K562 (cell line): Measurements from ENCODE around the gene IMPG2. TPM values are rescaled to one million over a fixed set of nuclear protein-coding genes. Genes with fewer than 3 reads are reported as not detected.

Source experiments
- ATAC-seq: fragments of 200-7000 bp; cut with Tn5 transposase; 3 replicates; pipeline ENCODE4 v1.9.1; 2020; ENCODE audit warnings: moderate library complexity
- BruUV-seq: library from RNA; stranded (reverse); fragments of 400-500 nt; replicated peaks from 2 replicates; lab custom pipeline; 2021; lab: Mats Ljungman, UMichigan
- CTCF ChIA-PET: fragments of 300-600 bp; formaldehyde crosslinking; extraction: SDS; loops from one replicate; lab custom pipeline; 2021; ENCODE audit warnings: low intra/inter-chr PET ratio; lab: Yijun Ruan, JAX
- POLR2A ChIA-PET: fragments of 300-600, 350-650 bp; sonication (Branson Sonifier 250); formaldehyde crosslinking; extraction: SDS; loops from one replicate; lab custom pipeline; 2021; ENCODE audit warnings: antibody characterized with exemption, inconsistent platforms; lab: Yijun Ruan, JAX
- DNase-seq, 4 experiments: peaks; one replicate each; pipeline versions ENCODE4 v3.0.0 to v3.0.0-alpha.2; 2011 to 2018; ENCODE audit warnings: low spot score in 3 of 4, mixed read lengths in 3 of 4; ENCODE audit errors: extremely low read depth in 1 of 4
- FAIRE-seq: peaks from 2 replicates; lab custom pipeline; 2011; peaks lifted over from hg19 to GRCh38; lab: Jason Lieb, UNC
- H2AFZ ChIP-seq: 2 replicates; pipeline ENCODE4 v1.6.0; 2011; ENCODE audit warnings: low read depth, low read length, control low read depth, inconsistent platforms
- H3K27ac ChIP-seq: fragments of 200-600 bp; 3 replicates; pipeline ENCODE4 v1.8.0; 2011; ENCODE audit warnings: low read depth, mild to moderate bottlenecking, control low read depth, inconsistent platforms, low read length, moderate library complexity, mixed read lengths; ENCODE audit errors: extremely low read depth
- H3K27me3 ChIP-seq, 2 experiments: fragments of 300-600 bp in 1 of 2; 2 replicates in 1 of 2; 3 replicates in 1 of 2; pipeline versions ENCODE4 v1.6.0 to v1.8.0; 2011; ENCODE audit warnings: inconsistent platforms in 2 of 2, low read length in 2 of 2, mild to moderate bottlenecking in 1 of 2, mixed read lengths in 1 of 2, moderate library complexity in 1 of 2; ENCODE audit not compliant: control insufficient read depth in 2 of 2, insufficient read depth in 2 of 2
- H3K36me3 ChIP-seq: fragments of 300-600 bp; 3 replicates; pipeline ENCODE4 v1.8.0; 2011; ENCODE audit warnings: mild to moderate bottlenecking, low read length, inconsistent platforms; ENCODE audit not compliant: control insufficient read depth, insufficient read depth
- H3K4me1 ChIP-seq, 2 experiments: fragments of 200-600 bp in 1 of 2; replicated peaks in 1 of 2; 2 replicates in 1 of 2; 3 replicates in 1 of 2; pipeline versions ENCODE4 v1.5.1 to v1.8.0; 2011; ENCODE audit warnings: inconsistent platforms in 2 of 2, low read length in 2 of 2, mild to moderate bottlenecking in 1 of 2, mixed read lengths in 1 of 2, moderate library complexity in 1 of 2; ENCODE audit not compliant: control insufficient read depth in 2 of 2, insufficient read depth in 2 of 2
- H3K4me2 ChIP-seq: 2 replicates; pipeline ENCODE4 v1.6.1; 2011; ENCODE audit warnings: low read length, control low read depth, inconsistent platforms, mixed read lengths; ENCODE audit not compliant: insufficient read depth
- H3K4me3 ChIP-seq: fragments of 200-600 bp; sonication (generic), shearing (Covaris generic); 2 replicates; pipeline ENCODE4 v1.5.1; 2016; ENCODE audit warnings: control low read depth, inconsistent platforms
- H3K79me2 ChIP-seq: fragments of 200-600 bp; 3 replicates; pipeline ENCODE4 v1.8.0; 2011; ENCODE audit warnings: low read length, inconsistent platforms; ENCODE audit not compliant: control insufficient read depth, insufficient read depth
- H3K9ac ChIP-seq, 2 experiments: 2 replicates each; pipeline versions ENCODE4 v1.6.0 to v1.6.1; 2011; ENCODE audit warnings: low read depth in 2 of 2, low read length in 2 of 2, control low read depth in 1 of 2, inconsistent platforms in 1 of 2, mild to moderate bottlenecking in 1 of 2, mixed read lengths in 1 of 2; ENCODE audit not compliant: insufficient read depth in 1 of 2
- H3K9me1 ChIP-seq: one replicate; pipeline ENCODE4 v1.6.0; 2011; ENCODE audit warnings: inconsistent platforms, mild to moderate bottlenecking, low read length, moderate library complexity; ENCODE audit not compliant: control insufficient read depth, insufficient read depth
- H3K9me3 ChIP-seq: replicated peaks from 2 replicates; pipeline ENCODE4 v1.5.1; 2011; ENCODE audit warnings: low read depth, low read length, inconsistent platforms; ENCODE audit not compliant: control insufficient read depth, insufficient read depth
- H4K20me1 ChIP-seq: replicated peaks from 2 replicates; pipeline ENCODE4 v1.6.1; 2011; ENCODE audit warnings: low read length, inconsistent platforms, mixed read lengths; ENCODE audit not compliant: control insufficient read depth, insufficient read depth
- ASH1L ChIP-seq: fragments of 450-650 bp; IDR thresholded peaks from 2 replicates; pipeline ENCODE4 v1.6.1; 2018; ENCODE audit warnings: borderline replicate concordance, mild to moderate bottlenecking, low read depth; ENCODE audit not compliant: partially characterized antibody
- EP400 ChIP-seq: fragments of 450-650 bp; IDR thresholded peaks from 2 replicates; pipeline ENCODE4 v1.6.1; 2017; ENCODE audit warnings: antibody characterized with exemption, mild to moderate bottlenecking, moderate library complexity
- HMGN3 ChIP-seq: IDR thresholded peaks from 2 replicates; pipeline ENCODE4 v1.6.1; 2011; ENCODE audit warnings: borderline replicate concordance, low read depth, mild to moderate bottlenecking, mixed read lengths, low read length; ENCODE audit not compliant: insufficient read length; ENCODE audit errors: extremely low read depth
- NCOA1 ChIP-seq: fragments of 450-650 bp; IDR thresholded peaks from 2 replicates; pipeline ENCODE4 v1.6.1; 2016; ENCODE audit warnings: low read depth
- PHF8 ChIP-seq: fragments of 200-600 bp; sonication (generic); IDR thresholded peaks from 2 replicates; pipeline ENCODE4 v1.6.1; 2012; ENCODE audit warnings: mixed run types, mild to moderate bottlenecking, inconsistent platforms, low read length, moderate library complexity, borderline replicate concordance
- POLR2AphosphoS5 ChIP-seq: IDR thresholded peaks from 2 replicates; pipeline ENCODE4 v1.6.1; 2011; ENCODE audit warnings: mild to moderate bottlenecking, low read depth, low read length, moderate library complexity; ENCODE audit not compliant: control insufficient read depth, insufficient read depth
- POLR2G ChIP-seq: fragments of 200-400 bp; formaldehyde crosslinking; IDR thresholded peaks from 2 replicates; pipeline ENCODE4 v1.6.1; 2017; ENCODE audit warnings: low read depth, mild to moderate bottlenecking, antibody characterized with exemption, low read length, moderate library complexity
- SPI1 ChIP-seq: IDR thresholded peaks from 2 replicates; pipeline ENCODE4 v1.6.1; 2011; ENCODE audit warnings: low read depth, low read length, control low read depth, borderline replicate concordance
- TAF7 ChIP-seq: fragments of 450-650 bp; IDR thresholded peaks from 2 replicates; pipeline ENCODE4 v1.6.1; 2016; ENCODE audit warnings: missing genetic modification characterization, missing compliant biosample characterization
- TOE1 ChIP-seq, 2 experiments: fragments of 450-650 bp in 1 of 2; sonication (generic) in 1 of 2; formaldehyde crosslinking in 1 of 2; IDR thresholded peaks; 2 replicates each; pipeline versions ENCODE4 v1.7.1 to v1.8.0; 2016 to 2022; ENCODE audit warnings: borderline replicate concordance in 2 of 2, mild to moderate bottlenecking in 2 of 2, antibody characterized with exemption in 1 of 2, inconsistent platforms in 1 of 2, low read depth in 1 of 2, missing genetic modification reagents in 1 of 2, moderate library complexity in 1 of 2
- TRIM24 ChIP-seq, 2 experiments: fragments of 450-650 bp; IDR thresholded peaks; 2 replicates each; pipeline ENCODE4 v1.6.1; 2016
- ZBTB8A ChIP-seq: fragments of 450-650 bp; IDR thresholded peaks from 2 replicates; pipeline ENCODE4 v1.6.1; 2018; ENCODE audit warnings: mild to moderate bottlenecking, moderate library complexity; ENCODE audit not compliant: partially characterized antibody
- ZNF124 ChIP-seq: sonication (generic); formaldehyde crosslinking; IDR thresholded peaks from 2 replicates; pipeline ENCODE4 v1.8.1; 2022; ENCODE audit warnings: missing genetic modification reagents
- ZNF133 ChIP-seq: fragments of 250-450 bp; sonication (Bioruptor Pico); IDR thresholded peaks from 2 replicates; pipeline ENCODE4 v1.4.0; 2020; ENCODE audit warnings: mild to moderate bottlenecking
- ZNF77 ChIP-seq: fragments of 250-450 bp; sonication (Bioruptor Pico); IDR thresholded peaks from 2 replicates; pipeline ENCODE4 v1.5.0; 2020
- WGBS: fragments of 100-300 bp; shearing (Covaris generic); methylation state at CpG from one replicate; pipeline ENCODE4 v1.1.6; 2016; ENCODE audit warnings: low coverage, mixed read lengths; ENCODE audit not compliant: insufficient coverage; ENCODE audit errors: missing lambda C conversion rate; 5-methylcytosine and 5-hydroxymethylcytosine counted together
- in situ Hi-C: fragments of 300-500 bp; cut with MboI; formaldehyde crosslinking; loops from 4 replicates; pipeline ENCODE4 v1.15.0; 2018; ENCODE audit warnings: inconsistent platforms, mixed read lengths
- intact Hi-C: fragments of 100-400 bp; cut with micrococcal nuclease; formaldehyde crosslinking; loops from 2 replicates; pipeline ENCODE4 v1.14.2; 2022
- polyA plus RNA-seq, 8 experiments: library from polyadenylated mRNA; depleted of rRNA in 4 of 8; stranded (reverse) in 5 of 8; unstranded in 3 of 8; fragments of >200 nt; fragmentation: Nextera tagmentation in 2 of 8; fragmentation: Illumina TruSeq in 1 of 8; extraction: Ambion mirVana in 2 of 8; extraction: Trizol in 1 of 8; gene quantifications; 2 replicates each; pipeline versions ENCODE4 v1.2.1 to v1.2.3, GENCODE V29; 2011 to 2014; ENCODE audit warnings: inconsistent platforms in 1 of 8, missing spikeins in 1 of 8
- total RNA-seq, 7 experiments: library from RNA; depleted of rRNA in 6 of 7; stranded (reverse); fragments of >200 nt in 6 of 7; fragmentation: Illumina TruSeq in 2 of 7; extraction: Trizol in 2 of 7; gene quantifications; 2 replicates each; pipeline versions ENCODE4 v1.2.1 to v1.2.3, GENCODE V29; 2011 to 2021; ENCODE audit warnings: low replicate concordance in 1 of 7
- TF ChIP-seq, protein P1 (sequence below): fragments of 250-450 bp; sonication (Bioruptor Pico); IDR thresholded peaks from 2 replicates; pipeline ENCODE4 v1.8.0; 2021; ENCODE audit warnings: borderline replicate concordance, mild to moderate bottlenecking, moderate library complexity; ENCODE audit not compliant: poor library complexity, severe bottlenecking

IMPG2 gene
- total and polyA plus RNA-seq, 9 of the 15 experiments (the other 6 are each of a cell fraction or from before 2014, with no cell fraction given), result 0.04 to 0.36 (median 0.09) TPM

DNA sequence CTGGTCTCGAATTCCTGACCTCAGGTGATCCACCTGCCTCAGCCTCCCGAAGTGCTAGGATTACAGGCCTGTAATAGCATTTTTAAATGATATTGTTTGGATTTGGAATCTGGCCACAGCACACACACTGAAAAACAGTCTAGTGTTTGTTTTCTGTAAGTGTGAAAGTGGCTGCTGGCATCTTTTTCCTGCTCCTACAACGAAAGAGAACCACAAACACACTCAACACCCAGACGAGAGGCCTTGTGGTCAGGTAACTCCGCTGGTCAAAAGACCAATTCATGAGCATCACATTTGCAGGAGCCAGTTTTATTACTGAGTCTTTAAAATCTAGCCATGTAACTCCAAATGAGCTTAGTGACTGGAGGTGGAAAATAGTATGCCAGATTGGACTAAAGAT lies 50.2 kb downstream of the IMPG2 start:
- no peak overlapping the region for H2AFZ ChIP-seq
- H3K27me3 ChIP-seq, result no peaks in the 10 kb centered on the region
- in situ Hi-C loops (no loop called here), intact Hi-C loops (no loop called here)
- no peaks in the 10 kb centered on the region for H3K9me3 ChIP-seq
- no peak overlapping the region for H3K27ac ChIP-seq
- H3K79me2 ChIP-seq, result no peaks in the 10 kb centered on the region
- ChIA-PET POLR2A (no interaction called here), CTCF (no interaction called here)
- no peaks in the 10 kb centered on the region for H3K36me3 ChIP-seq
- no peaks in the 10 kb centered on the region for H3K4me1 ChIP-seq
- DNase-seq (no peak), FAIRE-seq (no peak), ATAC-seq (no peak)
- WGBS, result 63% methylated on average over 5 of the region's 5 CpGs
- no TSS peak for BruUV-seq
- TF ChIP-seq EP400 (no peak), TAF7 (tag) (no peak), ZNF133 (CRISPR knock-in tag) (no peak), TOE1 (IDR thresholded peaks at IDR 0.05; ENCODE audit: borderline replicate concordance) (no peak), TOE1 (CRISPR knock-in tag; IDR thresholded peaks at IDR 0.05; ENCODE audit: borderline replicate concordance, low read depth) (no peak)
- H4K20me1 ChIP-seq, result no peaks in the 10 kb centered on the region
- no peak overlapping the region for H3K4me2 ChIP-seq
- H3K9me1 ChIP-seq, result no peaks in the 10 kb centered on the region
- no peak overlapping the region for H3K9ac ChIP-seq
- H3K4me3 ChIP-seq, result no peak overlapping the region

GRCh38 chr3:101268971-101269671 lies 51.3 kb downstream of the IMPG2 start:
- Histone ChIP-seq H3K27ac (no peak overlapping the region), H3K4me3 (no peak overlapping the region), H3K27me3 (no peaks in the 10 kb centered on the region), H3K4me1 (no peaks in the 10 kb centered on the region), H3K9me1 (no peaks in the 10 kb centered on the region), H3K9me3 (no peaks in the 10 kb centered on the region), H2AFZ (no peak overlapping the region), H4K20me1 (no peaks in the 10 kb centered on the region), H3K4me2 (no peak overlapping the region), H3K79me2 (no peaks in the 10 kb centered on the region), H3K36me3 (no peaks in the 10 kb centered on the region), H3K9ac (no peak overlapping the region)
- intact Hi-C loops, result no loop called here
- FAIRE-seq (no peak), ATAC-seq (no peak), DNase-seq (no peak)
- CTCF ChIA-PET, result no interaction called here
- BruUV-seq, result no TSS peak
- POLR2A ChIA-PET, result interaction anchor here (0.6 kb wide), 1 partner anchor 9 kb away, joined by 3 read pairs; no protein-coding TSS in a partner anchor
- 27% methylated on average over 3 of the region's 3 CpGs for WGBS
- in situ Hi-C loops, result no loop called here
- no peak for TF ChIP-seq HMGN3
- no peak for TF ChIP-seq PHF8
- TF ChIP-seq ZNF124, result no peak
- TF ChIP-seq, protein P1, sequence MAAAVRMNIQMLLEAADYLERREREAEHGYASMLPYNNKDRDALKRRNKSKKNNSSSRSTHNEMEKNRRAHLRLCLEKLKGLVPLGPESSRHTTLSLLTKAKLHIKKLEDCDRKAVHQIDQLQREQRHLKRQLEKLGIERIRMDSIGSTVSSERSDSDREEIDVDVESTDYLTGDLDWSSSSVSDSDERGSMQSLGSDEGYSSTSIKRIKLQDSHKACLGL (CRISPR knock-in tag), result no peak
- TF ChIP-seq ZNF77 (CRISPR knock-in tag), result no peak
- TF ChIP-seq ZBTB8A, result no peak
- TF ChIP-seq POLR2G, result no peak
- no peak for TF ChIP-seq TRIM24 (IDR thresholded peaks at IDR 0.05)
- no peak for TF ChIP-seq SPI1
- TF ChIP-seq POLR2AphosphoS5, result no peak
- TF ChIP-seq NCOA1, result no peak
- TF ChIP-seq ASH1L, result no peak
